ENCODE results near the gene PEAK3.

- TF ChIP-seq CTCF (IDR thresholded peaks at IDR 0.05) (no peak), POLR2A (IDR thresholded peaks at IDR 0.05) (no peak)
These were observed 47.1 kb upstream of the PEAK3 start for GRCh38 chr19:2329149-2329478.
